GM12892 (cell line): Measurements from ENCODE around the gene PACSIN2.

Source experiments
- POLR2A ChIP-seq: IDR thresholded peaks from 2 replicates; pipeline ENCODE4 v1.6.1; 2011; ENCODE audit warnings: low read depth, low read length, control low read depth
- POLR2AphosphoS5 ChIP-seq: IDR thresholded peaks from 2 replicates; pipeline ENCODE4 v1.6.1; 2011; ENCODE audit warnings: low read depth, low read length, control low read depth

GRCh38 chr22:42930810-42931420, 84.0 kb downstream of the PACSIN2 start:
- TF ChIP-seq POLR2A (no peak; the same call in 1 of the 2 replicates), POLR2AphosphoS5 (no peak)
